M059J (cell line): ENCODE data around the gene CELSR1. TPM values are rescaled to one million over a fixed set of nuclear protein-coding genes. Genes with fewer than 3 reads are reported as not detected.

Experiments
- DNase-seq: peaks from one replicate; pipeline ENCODE4 v3.0.0-alpha.2; 2012; ENCODE audit warnings: low read depth
- total RNA-seq: library from RNA; depleted of rRNA; stranded (reverse); fragments of >200 nt; shearing (Covaris generic); gene quantifications from 2 replicates; pipeline ENCODE4 v1.2.3, GENCODE V29; 2014

The CELSR1 gene
- total RNA-seq, 1 experiment from 2014 or later, result 11.8 TPM

GRCh38 chr22:46395145-46395544, 142.3 kb downstream of the CELSR1 start:
- DNase-seq, result no peak

- DNase-seq, result no peak
Observed at GRCh38 chr22:46394622-46395021, 142.8 kb downstream of the CELSR1 start.

GRCh38 chr22:46393873-46394272, 143.5 kb downstream of the CELSR1 start:
- no peak for DNase-seq

- DNase-seq, result no peak
Observed at GRCh38 chr22:46392137-46392844, 145.1 kb downstream of the CELSR1 start.

- DNase-seq, result no peak
Observed at GRCh38 chr22:46391486-46392136, 145.8 kb downstream of the CELSR1 start.

- peak; percentile 27 for DNase-seq
Observed at GRCh38 chr22:46390652-46391301, 146.6 kb downstream of the CELSR1 start.

- no peak for DNase-seq
Observed at GRCh38 chr22:46390105-46390651, 147.2 kb downstream of the CELSR1 start.

GRCh38 chr22:46389081-46389480, 148.3 kb downstream of the CELSR1 start:
- no peak for DNase-seq

DNA sequence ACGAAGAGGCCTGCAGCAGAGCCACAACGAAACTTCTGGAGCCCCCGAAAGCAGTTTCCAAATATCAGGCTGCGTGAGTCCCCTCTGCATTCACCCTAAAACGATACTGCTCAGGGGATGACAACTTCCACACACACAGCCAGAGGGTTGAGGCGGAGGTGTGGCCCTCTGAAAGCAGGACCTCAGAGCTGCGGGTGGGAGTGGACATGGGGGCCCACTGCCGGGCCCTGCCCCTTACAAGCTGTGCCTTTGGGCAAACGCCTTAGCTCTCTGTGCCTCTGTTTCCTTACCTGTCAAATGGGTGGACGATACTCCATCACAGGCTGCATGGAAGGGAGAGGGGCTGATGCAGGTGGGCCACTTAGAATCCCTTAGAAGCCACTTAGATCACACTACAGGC, 148.8 kb downstream of the CELSR1 start:
- no peak for DNase-seq

GRCh38 chr22:46387748-46388147, 149.7 kb downstream of the CELSR1 start:
- DNase-seq, result no peak

DNA sequence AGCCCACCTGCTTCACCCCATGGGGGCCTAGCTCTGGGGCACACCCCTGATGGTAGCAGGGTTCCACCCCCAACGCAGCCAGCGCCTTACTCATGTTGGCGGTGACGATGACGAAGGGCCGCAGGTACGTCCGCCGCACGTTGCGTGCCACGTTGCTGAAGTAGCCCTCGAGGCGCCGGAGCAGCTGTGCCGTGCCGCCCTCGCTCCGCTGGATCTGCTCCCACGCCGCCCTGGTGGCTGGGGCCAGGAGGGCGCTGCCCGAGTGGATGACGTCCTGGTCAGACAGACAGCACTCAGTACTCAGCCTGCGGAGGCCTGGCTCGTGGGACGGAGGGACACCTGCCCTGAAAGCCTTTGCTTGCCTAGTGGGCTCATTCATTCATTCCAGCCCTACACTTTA, 151.1 kb downstream of the CELSR1 start:
- DNase-seq, result no peak

DNA sequence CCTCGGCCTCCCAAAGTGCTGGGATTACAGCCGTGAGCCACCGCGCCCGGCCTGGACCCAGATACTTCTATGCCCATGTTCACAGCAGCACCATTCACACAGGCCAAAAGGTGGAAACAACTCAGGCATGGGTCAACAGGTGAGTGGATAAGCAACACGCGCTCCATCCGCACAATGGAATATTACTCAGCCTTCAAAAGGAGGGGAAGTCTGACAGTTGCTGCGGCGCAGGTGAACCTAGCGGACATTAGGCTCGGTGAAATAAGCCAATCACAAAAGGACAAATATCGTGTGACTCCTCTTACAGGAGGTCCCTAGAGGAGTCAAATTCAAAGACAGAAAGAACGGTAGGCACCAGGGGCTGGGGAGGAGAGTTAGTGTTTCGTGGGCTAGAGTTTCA, 154.9 kb downstream of the CELSR1 start:
- DNase-seq, result no peak

GRCh38 chr22:46381731-46382130, 155.7 kb downstream of the CELSR1 start:
- DNase-seq, result no peak

DNA sequence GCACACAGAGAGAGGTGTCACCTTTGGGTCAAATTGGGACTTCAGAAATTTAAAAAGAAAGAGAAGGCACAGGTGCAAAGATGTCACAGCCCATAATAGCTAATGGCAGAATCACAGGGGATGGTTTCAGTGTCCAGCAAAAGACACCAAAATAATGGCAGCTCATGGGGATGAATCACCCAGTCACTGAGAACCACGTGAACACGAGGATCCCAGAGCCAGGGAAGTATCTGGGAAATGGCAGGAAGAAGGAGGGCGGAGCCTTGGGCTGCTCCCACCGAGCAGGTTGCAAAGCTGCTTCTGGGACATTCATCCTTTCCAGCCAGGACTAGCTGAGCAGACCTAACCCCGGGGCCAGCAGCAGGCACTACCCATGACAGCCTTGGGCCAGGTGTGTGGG, 156.3 kb downstream of the CELSR1 start:
- DNase-seq, result peak; percentile 73

- DNase-seq, result no peak
Observed at GRCh38 chr22:46380581-46380980, 156.8 kb downstream of the CELSR1 start.

- no peak for DNase-seq
Observed at GRCh38 chr22:46380069-46380468, 157.4 kb downstream of the CELSR1 start.

DNA sequence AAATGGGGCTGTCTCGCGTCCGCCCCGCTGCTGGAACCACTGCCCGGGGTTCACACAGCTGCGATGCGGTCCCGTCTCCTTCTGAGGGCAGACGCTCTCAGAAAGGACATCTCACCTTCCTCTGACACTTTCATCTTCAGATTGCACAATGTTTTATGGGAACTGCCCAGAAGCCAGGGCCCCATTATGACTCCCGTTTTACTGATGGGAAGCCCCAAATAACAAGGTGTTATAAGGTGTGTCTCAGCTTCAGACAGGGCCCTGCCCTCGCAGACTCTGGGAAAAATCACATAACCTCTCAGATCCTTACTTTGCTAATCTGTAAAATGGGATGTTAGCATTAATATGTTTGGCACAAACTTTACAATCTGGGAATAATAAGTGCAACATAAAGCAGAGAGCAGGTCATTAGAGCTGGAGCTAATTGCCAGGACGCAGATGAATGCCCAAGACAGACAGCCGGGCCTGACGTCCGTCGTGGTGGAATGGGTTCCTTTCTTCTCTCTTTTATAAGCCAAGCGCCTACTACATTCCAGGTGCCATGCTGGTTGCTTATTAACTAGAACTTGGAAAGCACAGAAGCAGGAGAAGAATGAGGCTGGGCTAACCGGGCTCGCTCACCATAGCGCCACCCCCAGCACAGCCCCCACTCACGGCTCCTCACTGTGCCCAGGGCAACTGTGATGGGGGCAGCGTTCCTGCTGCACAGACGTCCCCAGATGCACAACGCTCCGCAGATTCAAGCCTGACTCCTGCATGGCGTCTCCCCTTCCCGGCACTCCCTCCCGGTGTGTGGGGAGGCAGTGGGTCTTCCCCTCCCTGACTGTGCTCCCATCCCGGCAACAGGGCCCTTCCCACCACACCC, 158.1 kb downstream of the CELSR1 start:
- no peak for DNase-seq

DNA sequence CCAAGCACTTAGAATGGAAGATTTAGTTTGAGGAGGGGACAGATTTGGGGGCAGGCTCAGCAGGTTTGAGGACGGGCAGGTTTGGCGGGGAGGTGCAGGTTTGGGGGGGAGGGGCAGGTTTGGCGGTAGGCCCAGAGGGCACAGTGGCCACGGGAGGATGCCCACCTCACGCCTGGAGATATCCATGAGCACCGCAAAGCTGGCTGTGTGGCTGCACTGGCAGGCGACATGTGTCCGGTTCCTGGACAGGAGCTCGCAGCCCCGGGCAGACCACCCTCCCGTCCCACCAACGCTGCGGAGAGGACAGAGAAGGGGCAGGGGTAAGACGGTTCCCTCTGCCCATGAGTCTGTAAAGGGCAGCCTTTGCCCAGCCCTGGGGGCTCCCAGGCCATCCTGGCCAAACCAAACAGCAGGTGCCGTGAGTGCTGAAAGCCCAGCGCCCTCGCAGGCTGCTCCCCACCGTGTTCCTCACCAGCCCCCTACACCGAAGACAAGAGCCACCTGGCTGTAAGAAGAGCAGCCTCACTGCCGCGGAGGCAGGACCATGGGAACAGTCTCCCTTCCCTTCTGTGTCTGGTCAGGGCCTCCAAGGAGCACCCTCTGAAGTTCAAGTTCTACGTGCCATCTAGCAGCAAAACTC, 158.9 kb downstream of the CELSR1 start:
- DNase-seq, result no peak

GRCh38 chr22:46377525-46378425, 159.6 kb downstream of the CELSR1 start:
- peak; percentile 80 for DNase-seq

GRCh38 chr22:46376908-46377524, 160.4 kb downstream of the CELSR1 start:
- DNase-seq, result no peak
